Measurements from ENCODE around the gene S100A7A. TPM values are rescaled to one million over a fixed set of nuclear protein-coding genes. Genes with fewer than 3 reads are reported as not detected.

Gene S100A7A
- total RNA-seq = not detected in 2 replicates

DNA sequence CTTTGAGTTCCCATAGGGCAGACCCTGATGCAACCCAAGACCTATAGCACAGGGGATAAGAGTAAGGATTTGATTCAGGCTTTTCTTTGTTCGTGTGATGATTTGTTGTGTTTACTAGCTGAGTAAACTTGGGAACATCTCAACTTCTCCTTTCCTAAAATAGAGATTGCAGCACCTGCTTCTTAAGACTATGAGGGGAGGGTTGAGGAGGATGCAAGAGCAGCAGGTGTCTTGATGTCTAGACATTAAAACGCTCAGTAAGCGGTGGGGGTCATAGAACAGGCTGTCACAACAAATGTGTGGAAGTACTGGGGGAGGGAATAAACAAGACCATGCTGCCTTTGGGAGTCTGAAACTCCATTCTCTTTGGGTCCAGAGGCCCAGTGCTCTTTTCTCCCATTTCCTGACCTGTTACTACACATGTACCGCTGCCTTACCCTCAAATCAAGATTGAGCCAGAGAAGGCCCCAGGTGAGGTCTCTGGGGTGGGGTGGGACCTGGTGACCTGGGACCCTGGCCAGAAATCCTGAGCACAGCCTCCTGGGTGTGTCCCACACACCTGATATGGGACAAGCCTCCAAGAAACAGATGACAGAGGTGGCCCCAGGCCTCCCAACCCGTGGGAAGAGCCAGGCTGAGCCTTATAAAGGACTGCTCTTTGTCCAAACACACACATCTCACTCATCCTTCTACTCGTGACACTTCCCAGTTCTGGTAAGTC, at the start of gene S100A7A:
Gene S100A7A, plus strand, starts transcription at position 671 of the 721 bp plus-strand sequence. CDS start 1,563 bp downstream, outside the sequence.
- H3K9me3 Mint-ChIP-seq = peaks cover 7% of the 10 kb centered on the region
- POLR2A ChIA-PET = no interaction called here
- peaks cover 13% of the 10 kb centered on the region for H3K27me3 Mint-ChIP-seq
- H3K4me3 Mint-ChIP-seq = no peak within 1 kb of the TSS
- no peaks in the 10 kb centered on the region for H3K36me3 Mint-ChIP-seq (ENCODE audit: low read depth)
- intact Hi-C loops (cut with micrococcal nuclease) = no loop called here
- TF ChIP-seq CTCF (IDR thresholded peaks at IDR 0.05) = no peak
- ATAC-seq (ENCODE audit: low read depth) = no peak
- H3K4me1 Mint-ChIP-seq = no peaks in the 10 kb centered on the region
- CTCF ChIA-PET = no interaction called here
- H3K27ac Mint-ChIP-seq = no peak within 1 kb of the TSS
- DNase-seq = no peak

GRCh38 chr1:153367090-153367489, 49.2 kb upstream of the S100A7A start:
- Mint-ChIP-seq H3K36me3 (ENCODE audit: low read depth) (no peaks in the 10 kb centered on the region), H3K4me1 (no peaks in the 10 kb centered on the region), H3K27me3 (peaks cover 30% of the 10 kb centered on the region), H3K27ac (no peak overlapping the region), H3K4me3 (no peak overlapping the region), H3K9me3 (no peaks in the 10 kb centered on the region)
- no peak for ATAC-seq (ENCODE audit: low read depth)
- ChIA-PET CTCF (no interaction called here), POLR2A (no interaction called here)
- TF ChIP-seq CTCF (IDR thresholded peaks at IDR 0.05) = no peak
- intact Hi-C loops (cut with micrococcal nuclease) = no loop called here
- no peak for DNase-seq

- ChIA-PET POLR2A (no interaction called here), CTCF (interaction anchor here (0.6 kb wide), 1 partner anchor 903 kb away, joined by 3 read pairs; no protein-coding TSS in a partner anchor)
- Mint-ChIP-seq H3K4me1 (no peaks in the 10 kb centered on the region), H3K36me3 (ENCODE audit: low read depth) (no peaks in the 10 kb centered on the region), H3K9me3 (no peaks in the 10 kb centered on the region), H3K27ac (no peak overlapping the region), H3K4me3 (no peak overlapping the region), H3K27me3 (peaks cover 25% of the 10 kb centered on the region)
- TF ChIP-seq CTCF (IDR thresholded peaks at IDR 0.05) = no peak
- no peak for ATAC-seq (ENCODE audit: low read depth)
- intact Hi-C loops (cut with micrococcal nuclease) = no loop called here
- no peak for DNase-seq
These were observed 47.8 kb upstream of the S100A7A start for GRCh38 chr1:153368495-153368894.

DNA sequence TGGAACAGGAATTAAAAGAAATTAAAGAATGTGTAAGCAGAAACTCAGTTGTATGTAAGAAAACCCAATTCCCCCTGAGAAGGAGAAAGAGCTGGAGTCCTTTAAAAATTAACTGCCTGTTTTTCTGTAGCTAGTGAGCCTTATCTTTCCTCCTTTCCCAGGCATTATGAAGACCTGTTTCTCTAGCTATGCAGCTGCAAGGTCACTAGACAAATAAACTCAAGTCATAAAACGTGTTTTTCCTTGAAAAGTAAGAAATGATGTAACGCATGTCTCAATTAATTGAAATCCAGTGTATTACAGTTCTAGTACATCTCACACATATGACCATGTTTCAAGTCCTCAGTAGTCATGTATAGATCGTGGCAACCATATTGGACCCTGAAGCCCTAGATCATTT, 46.2 kb upstream of the S100A7A start:
- Mint-ChIP-seq H3K4me1 (no peaks in the 10 kb centered on the region), H3K4me3 (no peak overlapping the region), H3K27ac (no peak overlapping the region), H3K36me3 (ENCODE audit: low read depth) (no peaks in the 10 kb centered on the region), H3K27me3 (peaks cover 22% of the 10 kb centered on the region), H3K9me3 (no peaks in the 10 kb centered on the region)
- CTCF ChIA-PET = no interaction called here
- ATAC-seq (ENCODE audit: low read depth) = no peak
- POLR2A ChIA-PET = no interaction called here
- TF ChIP-seq CTCF (IDR thresholded peaks at IDR 0.05) = no peak
- intact Hi-C loops (cut with micrococcal nuclease) = no loop called here
- no peak for DNase-seq

- intact Hi-C loops (cut with micrococcal nuclease) = no loop called here
- CTCF ChIA-PET = no interaction called here
- H3K4me3 Mint-ChIP-seq = no peak overlapping the region
- peaks cover 17% of the 10 kb centered on the region for H3K27me3 Mint-ChIP-seq
- no peaks in the 10 kb centered on the region for H3K36me3 Mint-ChIP-seq (ENCODE audit: low read depth)
- DNase-seq (no peak), ATAC-seq (ENCODE audit: low read depth) (no peak)
- POLR2A ChIA-PET = no interaction called here
- H3K27ac Mint-ChIP-seq = no peak overlapping the region
- no peak for TF ChIP-seq CTCF (IDR thresholded peaks at IDR 0.05)
- H3K9me3 Mint-ChIP-seq = no peaks in the 10 kb centered on the region
- no peaks in the 10 kb centered on the region for H3K4me1 Mint-ChIP-seq
These were observed 45.1 kb upstream of the S100A7A start for GRCh38 chr1:153371231-153371630.

Data from activated B cell treated with CpG ODN at 0.5 μM for 24 hours (primary cell).